GM23338 (cell line): ENCODE measurements around the gene RIMKLB. TPM values are rescaled to one million over a fixed set of nuclear protein-coding genes. Genes with fewer than 3 reads are reported as not detected.
"Not testable (repeated sequence)": the region's sequence is repeated elsewhere in the genome, so short reads cannot be mapped to it uniquely, and the experiment has no call there.

Source experiments
- ATAC-seq: fragments of 200-7000 bp; cut with Tn5 transposase; 3 replicates; pipeline ENCODE4 v1.9.1; 2020
- DNase-seq: peaks from one replicate; pipeline ENCODE4 v3.0.0-alpha.2; 2015; ENCODE audit warnings: low spot score
- H2AFZ ChIP-seq: fragments of 200-600 bp; sonication (generic); 2 replicates; pipeline ENCODE4 v1.8.0; 2016; ENCODE audit warnings: antibody characterized with exemption, mild to moderate bottlenecking, moderate library complexity
- H3F3A ChIP-seq: fragments of 200-600 bp; sonication (generic); replicated peaks from 2 replicates; pipeline ENCODE4 v1.8.0; 2017; ENCODE audit warnings: antibody characterized with exemption, mixed run types, low read depth
- H3K27ac ChIP-seq: fragments of 200-600 bp; sonication (generic); 2 replicates; pipeline ENCODE4 v1.6.1; 2016; ENCODE audit warnings: low read depth
- H3K27me3 ChIP-seq: fragments of 200-600 bp; sonication (generic); 2 replicates; pipeline ENCODE4 v1.8.0; 2016; ENCODE audit warnings: mild to moderate bottlenecking, mixed run types, moderate library complexity; ENCODE audit not compliant: insufficient read depth
- H3K36me3 ChIP-seq: fragments of 200-600 bp; sonication (generic); 2 replicates; pipeline ENCODE4 v1.8.0; 2016; ENCODE audit warnings: mild to moderate bottlenecking; ENCODE audit not compliant: insufficient read depth
- H3K4me1 ChIP-seq: fragments of 200-600 bp; sonication (generic); 2 replicates; pipeline ENCODE4 v1.8.0; 2016; ENCODE audit warnings: mild to moderate bottlenecking, moderate library complexity; ENCODE audit not compliant: insufficient read depth
- H3K4me2 ChIP-seq: fragments of 200-600 bp; sonication (generic); 2 replicates; pipeline ENCODE4 v1.7.1; 2017; ENCODE audit warnings: mixed run types
- H3K4me3 ChIP-seq: fragments of 200-600 bp; sonication (generic); 2 replicates; pipeline ENCODE4 v1.6.1; 2016; ENCODE audit warnings: mixed run types
- H3K79me2 ChIP-seq: fragments of 200-600 bp; sonication (generic); replicated peaks from 2 replicates; pipeline ENCODE4 v1.8.0; 2017; ENCODE audit warnings: mild to moderate bottlenecking; ENCODE audit not compliant: insufficient read depth
- H3K9me2 ChIP-seq: fragments of 200-600 bp; sonication (generic); 2 replicates; pipeline ENCODE4 v1.8.0; 2017; ENCODE audit not compliant: insufficient read depth
- H4K20me1 ChIP-seq: fragments of 200-600 bp; sonication (generic); replicated peaks from 2 replicates; pipeline ENCODE4 v1.8.0; 2017; ENCODE audit warnings: mild to moderate bottlenecking; ENCODE audit not compliant: insufficient read depth
- H3K27ac Mint-ChIP-seq: 2 replicates; pipeline ENCODE4 v1.8.0; 2020; ENCODE audit warnings: inconsistent platforms, mild to moderate bottlenecking, moderate library complexity, mixed read lengths
- H3K27me3 Mint-ChIP-seq: 3 replicates; pipeline ENCODE4 v1.8.0; 2022; ENCODE audit warnings: low read depth, mild to moderate bottlenecking, moderate library complexity, mixed read lengths, inconsistent platforms; ENCODE audit not compliant: insufficient read depth, poor library complexity
- H3K36me3 Mint-ChIP-seq: 3 replicates; pipeline ENCODE4 v1.8.0; 2021; ENCODE audit warnings: low read depth, mild to moderate bottlenecking, inconsistent platforms, moderate library complexity, mixed read lengths
- H3K4me1 Mint-ChIP-seq: 3 replicates; pipeline ENCODE4 v1.8.0; 2020; ENCODE audit warnings: mild to moderate bottlenecking, inconsistent platforms, mixed read lengths
- H3K4me3 Mint-ChIP-seq: 3 replicates; pipeline ENCODE4 v1.8.0; 2021; ENCODE audit warnings: moderate library complexity, mild to moderate bottlenecking, inconsistent platforms, mixed read lengths
- H3K9me3 Mint-ChIP-seq: 3 replicates; pipeline ENCODE4 v1.8.0; 2020; ENCODE audit warnings: moderate library complexity, mild to moderate bottlenecking, inconsistent platforms, mixed read lengths
- EZH2 ChIP-seq: fragments of 200-600 bp; sonication (generic); IDR thresholded peaks from one replicate; pipeline ENCODE4 v1.8.0; 2017; ENCODE audit warnings: antibody characterized with exemption, mild to moderate bottlenecking, low read depth; ENCODE audit not compliant: unreplicated experiment
- EZH2phosphoT487 ChIP-seq: fragments of 200-600 bp; sonication (generic); IDR thresholded peaks from one replicate; pipeline ENCODE4 v1.8.1; 2018; ENCODE audit warnings: antibody characterized with exemption; ENCODE audit not compliant: unreplicated experiment
- NANOG ChIP-seq: IDR thresholded peaks from 2 replicates; pipeline ENCODE4 v1.6.1; 2016; ENCODE audit warnings: antibody characterized with exemption, borderline replicate concordance
- POLR2AphosphoS5 ChIP-seq: IDR thresholded peaks from 2 replicates; pipeline ENCODE4 v1.6.1; 2016; ENCODE audit warnings: antibody characterized with exemption, low read depth
- STAT1 ChIP-seq: IDR thresholded peaks from one replicate; pipeline ENCODE4 v1.6.1; 2016; ENCODE audit warnings: antibody characterized with exemption; ENCODE audit not compliant: unreplicated experiment
- ZNF114 ChIP-seq: fragments of 250-450 bp; sonication (Bioruptor Pico); IDR thresholded peaks from 2 replicates; pipeline ENCODE4 v1.5.0; 2020; ENCODE audit warnings: mild to moderate bottlenecking, moderate library complexity
- ZNF462 ChIP-seq: fragments of 250-450 bp; sonication (Bioruptor Pico); IDR thresholded peaks from 2 replicates; pipeline ENCODE4 v1.5.0; 2020; ENCODE audit warnings: mild to moderate bottlenecking, moderate library complexity
- polyA plus RNA-seq: library from polyadenylated mRNA; unstranded; fragments of >200 nt; fragmentation: Nextera tagmentation; extraction: Ambion mirVana; gene quantifications from 2 replicates; pipeline ENCODE4 v1.2.1, GENCODE V29; 2016
- total RNA-seq: library from RNA; depleted of rRNA; stranded (reverse); fragments of >200 nt; shearing (Covaris generic); gene quantifications from 2 replicates; pipeline ENCODE4 v1.2.3, GENCODE V29; 2014

Gene RIMKLB
- total and polyA plus RNA-seq, 2 experiments from 2014 or later, result 87.0 to 104 TPM

GRCh38 chr12:8819666-8819980 lies 121.8 kb downstream of the RIMKLB start:
- Histone ChIP-seq H3K9me2 (no peaks in the 10 kb centered on the region), H3F3A (peaks cover 8% of the 10 kb centered on the region), H3K79me2 (peaks cover 2% of the 10 kb centered on the region; the same call in 1 of the 2 replicates), H4K20me1 (no peaks in the 10 kb centered on the region), H2AFZ (no peak overlapping the region), H3K27ac (peak overlapping the region; percentile 87), H3K4me3 (peak overlapping the region; percentile 7), H3K27me3 (no peaks in the 10 kb centered on the region), H3K4me2 (peak overlapping the region; percentile 12), H3K36me3 (no peaks in the 10 kb centered on the region), H3K4me1 (peaks cover 41% of the 10 kb centered on the region)
- ATAC-seq, result peak; percentile 70
- peak overlapping the region; percentile 57 for H3K4me3 Mint-ChIP-seq
- peaks cover 21% of the 10 kb centered on the region for H3K27me3 Mint-ChIP-seq
- H3K27ac Mint-ChIP-seq, result peak overlapping the region; percentile 96
- TF ChIP-seq ZNF114 (CRISPR knock-in tag), result no peak
- TF ChIP-seq NANOG, result no peak
- no peak for TF ChIP-seq EZH2phosphoT487
- TF ChIP-seq POLR2AphosphoS5, result no peak
- peak; percentile 79 for DNase-seq
- H3K9me3 Mint-ChIP-seq, result no peaks in the 10 kb centered on the region; the same call in 2 of the 3 replicates
- peaks cover 4% of the 10 kb centered on the region; the same call in 1 of the 3 replicates for H3K36me3 Mint-ChIP-seq
- H3K4me1 Mint-ChIP-seq, result peaks cover 52% of the 10 kb centered on the region

GRCh38 chr12:8820676-8821407 lies 123.1 kb downstream of the RIMKLB start:
- not testable (repeated sequence) for H3K4me2 ChIP-seq, DNase-seq, H3K36me3 ChIP-seq, H3K9me2 ChIP-seq, H3K9me3 Mint-ChIP-seq, H4K20me1 ChIP-seq, H3K4me3 ChIP-seq, H3F3A ChIP-seq, H3K27me3 ChIP-seq, ATAC-seq, H2AFZ ChIP-seq
- peak overlapping the region; percentile 23; the same call in 1 of the 3 replicates for H3K4me3 Mint-ChIP-seq
- Histone ChIP-seq H3K79me2 (peaks cover 13% of the 10 kb centered on the region; the same call in 1 of the 2 replicates), H3K27ac (peak overlapping the region; percentile 63), H3K4me1 (peaks cover 38% of the 10 kb centered on the region)
- H3K27me3 Mint-ChIP-seq, result peaks cover 19% of the 10 kb centered on the region
- H3K4me1 Mint-ChIP-seq, result peaks cover 48% of the 10 kb centered on the region
- H3K36me3 Mint-ChIP-seq, result peaks cover 16% of the 10 kb centered on the region; the same call in 2 of the 3 replicates
- H3K27ac Mint-ChIP-seq, result peak overlapping the region; percentile 92

- H3K79me2 ChIP-seq, result peaks cover 14% of the 10 kb centered on the region; the same call in 1 of the 2 replicates
- H3K9me3 Mint-ChIP-seq, result peaks cover 9% of the 10 kb centered on the region
- H3K4me3 Mint-ChIP-seq, result no peak overlapping the region
- no peaks in the 10 kb centered on the region for H4K20me1 ChIP-seq
- no peaks in the 10 kb centered on the region for H3K9me2 ChIP-seq
- no peak overlapping the region for H3K4me2 ChIP-seq
- DNase-seq, result no peak
- no peak overlapping the region for H3K27ac Mint-ChIP-seq
- peaks cover 19% of the 10 kb centered on the region for H3K27me3 Mint-ChIP-seq
- H3K4me3 ChIP-seq, result no peak overlapping the region
- H3K36me3 ChIP-seq, result no peaks in the 10 kb centered on the region
- H3K27me3 ChIP-seq, result no peaks in the 10 kb centered on the region
- H3K36me3 Mint-ChIP-seq, result peaks cover 18% of the 10 kb centered on the region; the same call in 2 of the 3 replicates
- ATAC-seq, result no peak
- no peak overlapping the region for H3K27ac ChIP-seq
- no peak overlapping the region for H2AFZ ChIP-seq
- H3F3A ChIP-seq, result peaks cover 8% of the 10 kb centered on the region
- H3K4me1 Mint-ChIP-seq, result peaks cover 47% of the 10 kb centered on the region
- peaks cover 37% of the 10 kb centered on the region for H3K4me1 ChIP-seq
- TF ChIP-seq STAT1, result no peak
- no peak for TF ChIP-seq EZH2
- TF ChIP-seq ZNF462 (CRISPR knock-in tag), result no peak
- no peak for TF ChIP-seq EZH2phosphoT487
Observed at GRCh38 chr12:8821591-8821990, 123.8 kb downstream of the RIMKLB start.
